PC-3 (cell line): ENCODE data around the gene KIF11. TPM values are rescaled to one million over a fixed set of nuclear protein-coding genes. Genes with fewer than 3 reads are reported as not detected.
A peak's percentile ranks its signal among the peaks of the same experiment; 100 is the strongest.

Experiments used
- ATAC-seq: fragments of 200-7000 bp; cut with Tn5 transposase; 2 replicates; pipeline ENCODE4 v1.9.1; 2020; ENCODE audit warnings: mild to moderate bottlenecking, moderate library complexity
- BruUV-seq: library from RNA; stranded (reverse); fragments of 400-500 nt; replicated peaks from 2 replicates; lab custom pipeline; 2021; lab: Mats Ljungman, UMichigan
- CTCF ChIA-PET: fragments of 300-600 bp; sonication (Branson Sonifier 250); formaldehyde crosslinking; loops from one replicate; lab custom pipeline; 2022; ENCODE audit warnings: antibody characterized with exemption; lab: Charles Lee
- POLR2A ChIA-PET: fragments of 300-600 bp; sonication (Branson Sonifier 250); formaldehyde crosslinking; loops from one replicate; lab custom pipeline; 2022; ENCODE audit warnings: antibody characterized with exemption; ENCODE audit not compliant: unreplicated experiment; lab: Charles Lee
- DNase-seq: peaks from one replicate; pipeline ENCODE4 v3.0.0-alpha.2; 2015
- H2AFZ ChIP-seq: fragments of 300-600 bp; sonication (generic); 2 replicates; pipeline ENCODE4 v1.6.0; 2016; ENCODE audit warnings: antibody characterized with exemption, low read length
- H3F3A ChIP-seq: fragments of 300-600 bp; sonication (generic); one replicate; pipeline ENCODE4 v1.6.0; 2017; ENCODE audit warnings: antibody characterized with exemption, low read length, control low read depth, mild to moderate bottlenecking; ENCODE audit not compliant: unreplicated experiment
- H3K27ac ChIP-seq: fragments of 300-600 bp; sonication (generic); 2 replicates; pipeline ENCODE4 v1.5.1; 2016; ENCODE audit warnings: mild to moderate bottlenecking, low read length
- H3K27me3 ChIP-seq: fragments of 300-600 bp; sonication (generic); 2 replicates; pipeline ENCODE4 v1.6.1; 2016; ENCODE audit warnings: low read length, mixed read lengths
- H3K36me3 ChIP-seq: fragments of 300-600 bp; sonication (generic); 2 replicates; pipeline ENCODE4 v1.6.1; 2016; ENCODE audit warnings: low read depth, mixed run types, low read length, mixed read lengths
- H3K4me1 ChIP-seq: fragments of 300-600 bp; sonication (generic); 2 replicates; pipeline ENCODE4 v1.5.1; 2016; ENCODE audit warnings: low read length; ENCODE audit not compliant: insufficient read depth
- H3K4me2 ChIP-seq: fragments of 300-600 bp; sonication (generic); 2 replicates; pipeline ENCODE4 v1.6.0; 2016; ENCODE audit warnings: low read length
- H3K4me3 ChIP-seq: fragments of 300-600 bp; sonication (generic); 2 replicates; pipeline ENCODE4 v1.5.1; 2016; ENCODE audit warnings: mild to moderate bottlenecking, low read length, mixed read lengths
- H3K79me2 ChIP-seq: fragments of 300-600 bp; sonication (generic); 2 replicates; pipeline ENCODE4 v1.6.1; 2017; ENCODE audit warnings: low read length, mixed read lengths
- H3K9ac ChIP-seq: fragments of 300-600 bp; sonication (generic); 2 replicates; pipeline ENCODE4 v1.6.0; 2016; ENCODE audit warnings: mild to moderate bottlenecking, low read length
- H3K9me2 ChIP-seq: fragments of 300-600 bp; sonication (generic); replicated peaks from 2 replicates; pipeline ENCODE4 v1.6.1; 2016; ENCODE audit warnings: mixed run types, low read length, mixed read lengths
- H3K9me3 ChIP-seq: fragments of 300-600 bp; sonication (generic); 2 replicates; pipeline ENCODE4 v1.6.1; 2016; ENCODE audit warnings: low read length, mixed read lengths
- H4K20me1 ChIP-seq: fragments of 300-600 bp; sonication (generic); 2 replicates; pipeline ENCODE4 v1.6.1; 2016; ENCODE audit warnings: low read length, mixed read lengths
- CTCF ChIP-seq: fragments of 300-600 bp; sonication (generic); conservative IDR thresholded peaks from 2 replicates; pipeline ENCODE4 v1.5.1; 2017; ENCODE audit warnings: antibody characterized with exemption, low read depth, mild to moderate bottlenecking, low read length
- EZH2 ChIP-seq: fragments of 300-600 bp; sonication (generic); IDR thresholded peaks from one replicate; pipeline ENCODE4 v1.6.1; 2017; ENCODE audit warnings: antibody characterized with exemption, mild to moderate bottlenecking, low read length; ENCODE audit not compliant: unreplicated experiment
- EZH2phosphoT487 ChIP-seq: fragments of 300-600 bp; sonication (generic); IDR thresholded peaks from 2 replicates; pipeline ENCODE4 v1.6.1; 2018; ENCODE audit warnings: mild to moderate bottlenecking, antibody characterized with exemption, low read length, borderline replicate concordance
- intact Hi-C: fragments of 100-400 bp; cut with micrococcal nuclease; formaldehyde crosslinking; loops from 2 replicates; pipeline ENCODE4 v1.9.0; 2023
- total RNA-seq: library from RNA; depleted of rRNA; stranded (reverse); fragments of >200 nt; gene quantifications from 2 replicates; pipeline ENCODE4 v1.2.3, GENCODE V29; 2014

KIF11 gene
- total RNA-seq, 1 experiment from 2014 or later, result 26.2 TPM

GRCh38 chr10:92688573-92688926, 95.6 kb downstream of the KIF11 start:
- no peak for DNase-seq
- no peaks in the 10 kb centered on the region for H3K27me3 ChIP-seq
- H3F3A ChIP-seq, result no peaks in the 10 kb centered on the region
- peaks cover 10% of the 10 kb centered on the region; the same call in 1 of the 2 replicates for H3K4me1 ChIP-seq
- H3K9ac ChIP-seq, result no peak overlapping the region
- ChIA-PET CTCF (no interaction called here), POLR2A (no interaction called here)
- no peaks in the 10 kb centered on the region for H3K9me2 ChIP-seq
- H3K79me2 ChIP-seq, result peaks cover 14% of the 10 kb centered on the region
- TF ChIP-seq EZH2phosphoT487 (no peak), CTCF (no peak), EZH2 (no peak)
- BruUV-seq, result TSS peak; percentile 56
- H3K27ac ChIP-seq, result no peak overlapping the region
- H2AFZ ChIP-seq, result peak overlapping the region; percentile 91
- intact Hi-C loops, result loop anchor here (5.0 kb wide), 1 partner anchor 96 kb away; the partner anchor contains the start of gene KIF11
- H3K9me3 ChIP-seq, result no peaks in the 10 kb centered on the region
- H4K20me1 ChIP-seq, result no peaks in the 10 kb centered on the region
- peak overlapping the region; percentile 90 for H3K4me2 ChIP-seq
- ATAC-seq, result no peak
- H3K4me3 ChIP-seq, result peak overlapping the region; percentile 86
- H3K36me3 ChIP-seq, result no peaks in the 10 kb centered on the region

GRCh38 chr10:92688927-92689662, 96.2 kb downstream of the KIF11 start:
- CTCF ChIA-PET, result interaction anchor here (0.7 kb wide), 1 partner anchor 691 kb away, joined by 9 read pairs; no protein-coding TSS in a partner anchor
- peak overlapping the region; percentile 86 for H3K4me3 ChIP-seq
- H3K9me2 ChIP-seq, result no peaks in the 10 kb centered on the region
- POLR2A ChIA-PET, result interaction anchor here (0.5 to 0.7 kb wide), 3 partner anchors 89 to 129 kb away, joined by 3 to 19 read pairs (median 7); no protein-coding TSS in a partner anchor
- no peaks in the 10 kb centered on the region for H3K36me3 ChIP-seq
- BruUV-seq, result no TSS peak
- peak overlapping the region; percentile 90 for H3K4me2 ChIP-seq
- no peak for TF ChIP-seq EZH2
- TF ChIP-seq CTCF, result no peak
- no peak for TF ChIP-seq EZH2phosphoT487
- H4K20me1 ChIP-seq, result no peaks in the 10 kb centered on the region
- H3K27me3 ChIP-seq, result no peaks in the 10 kb centered on the region
- H2AFZ ChIP-seq, result peak overlapping the region; percentile 91
- ATAC-seq, result peak; percentile 51
- intact Hi-C loops, result loop anchor here (5.0 kb wide), 1 partner anchor 97 kb away; the partner anchor contains the start of gene KIF11
- peaks cover 10% of the 10 kb centered on the region; the same call in 1 of the 2 replicates for H3K4me1 ChIP-seq
- no peaks in the 10 kb centered on the region for H3K9me3 ChIP-seq
- H3K9ac ChIP-seq, result peak overlapping the region; percentile 33
- peak; percentile 20 for DNase-seq
- H3F3A ChIP-seq, result no peaks in the 10 kb centered on the region
- peaks cover 14% of the 10 kb centered on the region for H3K79me2 ChIP-seq
- H3K27ac ChIP-seq, result no peak overlapping the region
